Measurements from ENCODE around the gene TMTC4.
"Not testable (repeated sequence)": the region's sequence is repeated elsewhere in the genome, so short reads cannot be mapped to it uniquely, and the experiment has no call there.

TMTC4 gene

GRCh38 chr13:100589178-100589725, 85.3 kb downstream of the TMTC4 start:
- in situ Hi-C loops (cut with HindIII; ENCODE audit: low sequenced_read_pairs), result no loop called here

GRCh38 chr13:100588331-100589177, 86.0 kb downstream of the TMTC4 start, which contains the start of gene GGACT:
Gene GGACT (minus strand): TSS chr13:100588789. CDS start chr13:100532591, 56,198 bp downstream.
- in situ Hi-C loops (cut with HindIII; ENCODE audit: low sequenced_read_pairs), result no loop called here

GRCh38 chr13:100584896-100585295, 89.7 kb downstream of the TMTC4 start:
- in situ Hi-C loops (cut with HindIII; ENCODE audit: low sequenced_read_pairs), result no loop called here

GRCh38 chr13:100581504-100581903, 93.1 kb downstream of the TMTC4 start:
- in situ Hi-C loops (cut with HindIII; ENCODE audit: low sequenced_read_pairs), result no loop called here

GRCh38 chr13:100581030-100581429, 93.6 kb downstream of the TMTC4 start:
- in situ Hi-C loops (cut with HindIII; ENCODE audit: low sequenced_read_pairs), result no loop called here

- in situ Hi-C loops (cut with HindIII; ENCODE audit: low sequenced_read_pairs), result no loop called here
These were observed 94.5 kb downstream of the TMTC4 start for GRCh38 chr13:100580045-100580444.

- in situ Hi-C loops (cut with HindIII; ENCODE audit: low sequenced_read_pairs), result not testable (repeated sequence)
These were observed 97.4 kb downstream of the TMTC4 start for GRCh38 chr13:100577239-100577638.

- in situ Hi-C loops (cut with HindIII; ENCODE audit: low sequenced_read_pairs), result no loop called here
These were observed 101.5 kb downstream of the TMTC4 start for GRCh38 chr13:100573121-100573520.

GRCh38 chr13:100566543-100566942, 108.1 kb downstream of the TMTC4 start:
- in situ Hi-C loops (cut with HindIII; ENCODE audit: low sequenced_read_pairs), result no loop called here

- in situ Hi-C loops (cut with HindIII; ENCODE audit: low sequenced_read_pairs), result no loop called here
These were observed 109.3 kb downstream of the TMTC4 start for GRCh38 chr13:100565286-100565685.

GRCh38 chr13:100564444-100565223, 110.0 kb downstream of the TMTC4 start:
- in situ Hi-C loops (cut with HindIII; ENCODE audit: low sequenced_read_pairs), result no loop called here

- in situ Hi-C loops (cut with HindIII; ENCODE audit: low sequenced_read_pairs), result no loop called here
These were observed 110.8 kb downstream of the TMTC4 start for GRCh38 chr13:100563779-100564178.

- in situ Hi-C loops (cut with HindIII; ENCODE audit: low sequenced_read_pairs), result no loop called here
These were observed 112.9 kb downstream of the TMTC4 start for GRCh38 chr13:100561599-100562204.

- in situ Hi-C loops (cut with HindIII; ENCODE audit: low sequenced_read_pairs), result no loop called here
These were observed 113.5 kb downstream of the TMTC4 start for GRCh38 chr13:100561158-100561499.

- in situ Hi-C loops (cut with HindIII; ENCODE audit: low sequenced_read_pairs), result no loop called here
These were observed 114.0 kb downstream of the TMTC4 start for GRCh38 chr13:100560498-100561157.

GRCh38 chr13:100559886-100560285, 114.7 kb downstream of the TMTC4 start:
- in situ Hi-C loops (cut with HindIII; ENCODE audit: low sequenced_read_pairs), result no loop called here
